ENCODE results near the gene TNC. TPM values are rescaled to one million over a fixed set of nuclear protein-coding genes. Genes with fewer than 3 reads are reported as not detected.

TNC gene
- total RNA-seq, 4 donors from 2014 or later = 8.5 to 75.1 (median 45.4) TPM

DNA sequence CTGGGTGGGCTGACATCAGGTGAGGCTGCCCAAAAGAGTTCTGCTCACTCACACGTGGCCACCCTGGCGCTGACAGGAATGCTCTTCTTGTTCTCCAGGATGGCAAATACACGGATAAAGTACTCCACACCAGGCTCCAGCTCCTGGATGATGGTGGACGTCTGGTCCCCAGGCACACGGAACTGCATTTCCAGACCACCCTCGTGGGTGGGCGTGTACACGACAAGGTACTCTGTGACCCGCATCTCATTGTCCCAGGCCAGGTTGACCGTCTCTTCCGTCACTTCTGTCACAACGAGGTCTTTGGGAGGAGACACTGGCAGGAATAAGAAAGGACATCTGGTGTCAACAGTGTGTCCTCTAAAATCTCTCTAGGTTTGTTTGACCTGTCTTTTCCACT lies 33.8 kb downstream of the TNC start:
- peak overlapping the region in 1 of 4 donors; percentile 49 for H3K27ac ChIP-seq
- H3K4me3 ChIP-seq = no peak overlapping the region
- no peaks in the 10 kb centered on the region for H3K9me3 ChIP-seq
- H3K4me1 ChIP-seq = peaks cover 0 to 29% (median 16%) of the 10 kb centered on the region in 3 donors
- H3K27me3 ChIP-seq = no peaks in the 10 kb centered on the region
- DNase-seq = no peak
- no peak for TF ChIP-seq POLR2A (IDR thresholded peaks at IDR 0.05)
- TF ChIP-seq, protein P1, sequence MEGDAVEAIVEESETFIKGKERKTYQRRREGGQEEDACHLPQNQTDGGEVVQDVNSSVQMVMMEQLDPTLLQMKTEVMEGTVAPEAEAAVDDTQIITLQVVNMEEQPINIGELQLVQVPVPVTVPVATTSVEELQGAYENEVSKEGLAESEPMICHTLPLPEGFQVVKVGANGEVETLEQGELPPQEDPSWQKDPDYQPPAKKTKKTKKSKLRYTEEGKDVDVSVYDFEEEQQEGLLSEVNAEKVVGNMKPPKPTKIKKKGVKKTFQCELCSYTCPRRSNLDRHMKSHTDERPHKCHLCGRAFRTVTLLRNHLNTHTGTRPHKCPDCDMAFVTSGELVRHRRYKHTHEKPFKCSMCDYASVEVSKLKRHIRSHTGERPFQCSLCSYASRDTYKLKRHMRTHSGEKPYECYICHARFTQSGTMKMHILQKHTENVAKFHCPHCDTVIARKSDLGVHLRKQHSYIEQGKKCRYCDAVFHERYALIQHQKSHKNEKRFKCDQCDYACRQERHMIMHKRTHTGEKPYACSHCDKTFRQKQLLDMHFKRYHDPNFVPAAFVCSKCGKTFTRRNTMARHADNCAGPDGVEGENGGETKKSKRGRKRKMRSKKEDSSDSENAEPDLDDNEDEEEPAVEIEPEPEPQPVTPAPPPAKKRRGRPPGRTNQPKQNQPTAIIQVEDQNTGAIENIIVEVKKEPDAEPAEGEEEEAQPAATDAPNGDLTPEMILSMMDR (IDR thresholded peaks at IDR 0.05) = no peak
- 76 to 92% methylated on average over 4 to 12 of the region's 12 CpGs for WGBS, 2 donors
- H3K36me3 ChIP-seq = peaks cover 0 to 30% (median 0%) of the 10 kb centered on the region in 3 donors
- intact Hi-C loops (cut with DNase I) = no loop called here

DNA sequence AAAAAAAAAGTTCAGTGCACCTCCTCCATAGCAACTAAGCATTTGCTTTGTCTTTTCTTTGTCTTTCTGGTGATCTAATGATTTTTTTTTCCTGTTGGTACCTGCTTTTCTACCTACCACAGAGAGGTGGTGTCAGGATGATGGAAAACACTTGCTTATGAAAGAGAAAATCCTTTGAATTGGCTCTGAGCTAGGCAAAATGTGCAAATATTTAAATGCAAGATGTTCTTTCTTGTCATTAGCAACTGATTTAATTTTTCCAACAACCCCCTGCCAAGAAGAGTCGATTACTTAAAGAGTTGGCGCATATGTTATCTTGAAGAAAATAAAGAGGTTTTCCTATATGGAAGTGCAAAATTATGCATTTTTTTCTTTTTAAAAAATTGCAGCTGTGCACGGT lies 37.7 kb downstream of the TNC start:
- intact Hi-C loops (cut with DNase I) = no loop called here
- TF ChIP-seq POLR2A (IDR thresholded peaks at IDR 0.05) = no peak
- TF ChIP-seq, protein P1 (IDR thresholded peaks at IDR 0.05) = peak in 2 of 6 experiments; percentile 4 to 10
- Histone ChIP-seq H3K36me3 (peaks cover 0 to 28% (median 0%) of the 10 kb centered on the region in 3 donors), H3K27me3 (no peaks in the 10 kb centered on the region), H3K4me3 (no peak overlapping the region), H3K4me1 (peaks cover 0 to 20% (median 9%) of the 10 kb centered on the region in 3 donors), H3K27ac (no peak overlapping the region), H3K9me3 (no peaks in the 10 kb centered on the region)
- no peak for DNase-seq
- WGBS, 2 donors = 41 to 52% methylated on average over 3 of the region's 3 CpGs

DNA sequence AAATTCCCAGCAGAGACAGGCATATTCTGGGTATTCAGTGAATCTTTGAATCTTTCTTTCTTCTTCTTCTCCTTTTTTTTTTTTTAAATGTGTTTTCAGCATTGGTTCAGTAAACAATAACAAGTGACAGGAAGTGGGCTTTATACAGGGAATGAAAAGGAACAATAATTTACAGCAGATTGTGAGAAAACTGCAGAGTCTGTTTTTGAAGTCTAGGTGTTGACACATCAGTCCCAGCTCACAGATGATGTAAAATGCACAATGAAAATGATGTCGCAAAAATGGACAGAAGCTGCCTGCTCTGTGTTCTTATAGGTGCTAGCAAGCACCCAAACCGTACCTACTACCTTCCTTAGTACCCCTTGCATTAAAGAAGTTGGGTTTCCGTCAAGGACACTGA lies 38.8 kb downstream of the TNC start:
- H3K27me3 ChIP-seq = no peaks in the 10 kb centered on the region
- H3K27ac ChIP-seq = no peak overlapping the region
- 83 to 87% methylated on average over 3 of the region's 3 CpGs for WGBS, 2 donors
- H3K4me3 ChIP-seq = no peak overlapping the region
- TF ChIP-seq, protein P1 (IDR thresholded peaks at IDR 0.05) = no peak
- TF ChIP-seq POLR2A (IDR thresholded peaks at IDR 0.05) = no peak
- DNase-seq = no peak
- H3K4me1 ChIP-seq = peaks cover 0 to 10% (median 4%) of the 10 kb centered on the region in 3 donors
- H3K36me3 ChIP-seq = peaks cover 0 to 34% (median 0%) of the 10 kb centered on the region in 3 donors
- intact Hi-C loops (cut with DNase I) = no loop called here
- no peaks in the 10 kb centered on the region for H3K9me3 ChIP-seq

DNA sequence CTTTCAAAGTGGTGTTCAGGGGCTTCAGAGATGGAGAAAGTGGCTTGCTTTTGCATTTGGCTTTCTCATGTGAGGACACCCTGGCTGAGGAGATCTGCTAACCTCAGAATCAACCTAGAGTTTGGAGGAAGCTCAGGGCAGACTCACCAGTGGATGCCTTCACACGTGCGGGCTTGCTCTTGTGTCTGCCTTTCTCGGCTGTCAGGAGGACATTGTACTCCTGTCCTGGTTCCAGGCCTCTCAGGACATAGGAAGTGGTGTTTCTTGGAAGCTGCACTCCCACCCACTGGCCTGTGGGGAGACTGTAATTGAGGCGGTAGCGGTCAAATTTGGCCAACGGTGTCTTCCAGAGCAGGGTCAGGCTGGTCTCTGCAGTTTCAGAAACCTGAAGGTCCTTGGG lies 44.5 kb downstream of the TNC start:
- Histone ChIP-seq H3K27ac (no peak overlapping the region), H3K4me3 (no peak overlapping the region), H3K4me1 (no peaks in the 10 kb centered on the region), H3K36me3 (peaks cover 0 to 27% (median 0%) of the 10 kb centered on the region in 3 donors), H3K27me3 (no peaks in the 10 kb centered on the region), H3K9me3 (no peaks in the 10 kb centered on the region)
- TF ChIP-seq, protein P1 (IDR thresholded peaks at IDR 0.05) = no peak
- TF ChIP-seq POLR2A (IDR thresholded peaks at IDR 0.05) = no peak
- no peak for DNase-seq
- 63 to 100% methylated on average over 2 to 3 of the region's 6 CpGs for WGBS, 2 donors
- intact Hi-C loops (cut with DNase I) = no loop called here

DNA sequence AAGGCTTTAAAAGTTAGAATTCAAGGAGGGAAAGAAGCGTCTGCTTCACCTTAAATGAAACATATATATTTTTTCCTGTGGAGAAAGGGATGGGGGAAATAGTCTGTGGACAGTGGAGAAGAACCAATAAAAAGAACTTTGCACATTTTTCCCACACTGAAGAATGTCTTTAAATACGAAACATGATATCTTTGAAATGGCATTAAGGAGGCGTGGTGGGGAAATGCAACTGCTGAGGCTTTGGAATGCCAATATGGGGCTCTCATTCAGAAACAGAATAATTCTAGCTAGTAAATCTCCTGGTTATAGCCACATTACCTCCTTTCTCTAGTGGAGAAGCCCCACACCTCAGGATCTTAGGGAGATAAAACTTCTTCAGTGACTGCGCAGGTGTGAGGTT lies 46.8 kb downstream of the TNC start:
- no peak for TF ChIP-seq POLR2A (IDR thresholded peaks at IDR 0.05)
- TF ChIP-seq, protein P1 (IDR thresholded peaks at IDR 0.05) = no peak
- Histone ChIP-seq H3K4me3 (no peak overlapping the region), H3K27me3 (no peaks in the 10 kb centered on the region), H3K36me3 (peaks cover 0 to 23% (median 0%) of the 10 kb centered on the region in 3 donors), H3K4me1 (peaks cover 0 to 5% (median 0%) of the 10 kb centered on the region in 3 donors), H3K27ac (no peak overlapping the region), H3K9me3 (no peaks in the 10 kb centered on the region)
- intact Hi-C loops (cut with DNase I) = no loop called here
- 86 to 90% methylated on average over 4 of the region's 4 CpGs for WGBS, 2 donors
- no peak for DNase-seq
